ENCODE measurements around the gene IL17D.

- TF ChIP-seq POLR2A (IDR thresholded peaks at IDR 0.05; ENCODE audit: low read depth): no peak
- TF ChIP-seq EP300 (IDR thresholded peaks at IDR 0.05): no peak
- TF ChIP-seq CTCF (IDR thresholded peaks at IDR 0.05): no peak
- TF ChIP-seq POLR2AphosphoS5 (IDR thresholded peaks at IDR 0.05): no peak
Measured at GRCh38 chr13:20684041-20684440, 19.5 kb upstream of the IL17D start.
